ENCODE data around the gene NTM. TPM values are rescaled to one million over a fixed set of nuclear protein-coding genes. Genes with fewer than 3 reads are reported as not detected.

Gene NTM
- total and polyA plus RNA-seq, 7 donors: 0.07 to 1.1 (median 0.22) TPM; not detected in 2

DNA sequence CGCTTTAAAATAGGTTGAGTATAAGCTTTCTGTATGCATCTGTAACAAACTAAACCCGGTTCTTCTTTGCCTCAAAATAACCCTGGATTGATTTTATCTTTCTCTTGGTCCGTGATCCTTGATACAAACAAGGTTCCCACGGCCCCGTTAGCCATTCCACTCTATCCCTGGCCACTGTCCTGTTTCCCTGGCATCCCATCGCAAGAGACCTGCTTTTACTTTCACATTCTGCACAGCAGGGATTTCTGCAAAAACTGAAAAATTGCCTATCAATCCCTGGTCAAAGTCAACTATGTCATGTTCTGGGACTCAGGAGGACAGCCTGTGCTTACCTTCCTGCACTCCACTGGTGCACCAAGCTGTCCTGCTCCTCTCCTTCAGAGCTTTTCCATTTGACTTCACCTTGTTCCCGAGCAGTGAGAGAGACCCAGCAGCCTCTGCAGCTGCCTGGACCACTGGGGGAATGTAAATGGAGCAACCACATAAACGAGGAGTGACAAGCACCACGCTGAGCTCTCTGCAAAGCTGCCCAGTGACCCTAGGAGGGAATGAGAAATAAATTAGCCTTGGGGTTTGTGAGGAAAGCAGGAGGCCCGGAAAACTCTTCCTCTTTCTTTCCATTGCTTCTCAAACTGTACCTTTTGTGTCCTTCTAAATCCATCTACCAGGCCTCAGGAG lies 175.9 kb downstream of the NTM start:
- intact Hi-C loops (cut with DNase I): no loop called here
- Histone ChIP-seq H3K36me3 (ENCODE audit: insufficient read depth in 1 of 2, low read depth in 1 of 2) (no peaks in the 10 kb centered on the region), H3K4me1 (no peaks in the 10 kb centered on the region), H3K27ac (no peak overlapping the region), H3K9me3 (no peaks in the 10 kb centered on the region), H3K27me3 (ENCODE audit: insufficient read depth in 3 of 3, low read length in 2 of 3) (peaks cover 0 to 14% (median 0%) of the 10 kb centered on the region in 3 donors), H3K4me3 (peak overlapping the region; percentile 28)
- no peak for DNase-seq
- 25 to 33% (median 28%) methylated on average over 10 of the region's 10 CpGs for WGBS, 3 donors
- TF ChIP-seq CTCF (IDR thresholded peaks at IDR 0.05): no peak
- ATAC-seq: no peak

- WGBS, 3 donors: 90 to 95% (median 93%) methylated on average over 2 of the region's 2 CpGs
- no peak overlapping the region for H3K4me3 ChIP-seq
- TF ChIP-seq CTCF (IDR thresholded peaks at IDR 0.05): no peak
- intact Hi-C loops (cut with DNase I): no loop called here
- DNase-seq (no peak), ATAC-seq (no peak)
- no peak overlapping the region for H3K27ac ChIP-seq
- H3K27me3 ChIP-seq (ENCODE audit: insufficient read depth in 3 of 3, low read length in 2 of 3): peaks cover 0 to 13% (median 0%) of the 10 kb centered on the region in 3 donors
- no peaks in the 10 kb centered on the region for H3K4me1 ChIP-seq
- no peaks in the 10 kb centered on the region for H3K36me3 ChIP-seq (ENCODE audit: insufficient read depth in 1 of 2, low read depth in 1 of 2)
- H3K9me3 ChIP-seq: no peaks in the 10 kb centered on the region
These were observed 178.7 kb downstream of the NTM start for GRCh38 chr11:131549099-131549498.

GRCh38 chr11:131549770-131550169 lies 179.4 kb downstream of the NTM start:
- H3K36me3 ChIP-seq (ENCODE audit: insufficient read depth in 1 of 2, low read depth in 1 of 2): no peaks in the 10 kb centered on the region
- H3K9me3 ChIP-seq: no peaks in the 10 kb centered on the region
- H3K27me3 ChIP-seq (ENCODE audit: insufficient read depth in 3 of 3, low read length in 2 of 3): peaks cover 0 to 7% (median 0%) of the 10 kb centered on the region in 3 donors
- 79 to 83% (median 82%) methylated on average over 8 of the region's 8 CpGs for WGBS, 3 donors
- no peak overlapping the region for H3K4me3 ChIP-seq
- no peak for TF ChIP-seq CTCF (IDR thresholded peaks at IDR 0.05)
- intact Hi-C loops (cut with DNase I): no loop called here
- no peak for DNase-seq
- H3K27ac ChIP-seq: no peak overlapping the region
- H3K4me1 ChIP-seq: no peaks in the 10 kb centered on the region
- ATAC-seq: no peak

- H3K4me3 ChIP-seq: no peak overlapping the region
- no peaks in the 10 kb centered on the region for H3K27me3 ChIP-seq (ENCODE audit: insufficient read depth in 3 of 3, low read length in 2 of 3)
- 66 to 92% (median 91%) methylated on average over 4 of the region's 4 CpGs for WGBS, 3 donors
- intact Hi-C loops (cut with DNase I): no loop called here
- no peak for TF ChIP-seq CTCF (IDR thresholded peaks at IDR 0.05)
- H3K4me1 ChIP-seq: no peaks in the 10 kb centered on the region
- H3K9me3 ChIP-seq: no peaks in the 10 kb centered on the region
- DNase-seq: no peak
- H3K27ac ChIP-seq: no peak overlapping the region
- no peaks in the 10 kb centered on the region for H3K36me3 ChIP-seq (ENCODE audit: insufficient read depth in 1 of 2, low read depth in 1 of 2)
- no peak for ATAC-seq
These were observed 189.9 kb downstream of the NTM start for GRCh38 chr11:131560287-131560686.

DNA sequence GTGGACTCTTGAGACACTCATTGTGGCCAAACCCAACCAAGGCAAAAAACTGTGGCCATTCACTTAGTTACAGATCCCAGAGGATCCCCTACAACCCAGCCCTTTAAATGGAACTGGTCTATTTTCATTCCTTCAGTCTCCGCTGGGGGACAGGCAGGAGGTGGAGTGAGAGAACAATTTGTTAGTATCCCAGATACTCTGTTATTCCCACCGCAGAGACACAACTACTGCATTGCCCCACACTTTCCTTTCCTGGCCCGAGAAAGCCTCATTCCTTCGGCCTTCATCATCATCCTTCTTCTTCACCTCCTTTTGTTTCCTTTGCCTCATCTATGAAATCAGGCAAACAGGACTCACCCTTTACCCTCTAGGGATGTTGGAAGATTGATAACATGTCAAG lies 191.1 kb downstream of the NTM start:
- no peaks in the 10 kb centered on the region for H3K4me1 ChIP-seq
- H3K4me3 ChIP-seq: no peak overlapping the region
- DNase-seq (no peak), ATAC-seq (no peak)
- no peak overlapping the region for H3K27ac ChIP-seq
- no peaks in the 10 kb centered on the region for H3K27me3 ChIP-seq (ENCODE audit: insufficient read depth in 3 of 3, low read length in 2 of 3)
- 72 to 87% (median 76%) methylated on average over 4 of the region's 4 CpGs for WGBS, 3 donors
- H3K9me3 ChIP-seq: no peaks in the 10 kb centered on the region
- intact Hi-C loops (cut with DNase I): no loop called here
- no peaks in the 10 kb centered on the region for H3K36me3 ChIP-seq (ENCODE audit: insufficient read depth in 1 of 2, low read depth in 1 of 2)
- TF ChIP-seq CTCF (IDR thresholded peaks at IDR 0.05): no peak

All from psoas muscle (tissue), 8 donors.